Measurements from ENCODE around the gene MAJIN.
A peak's percentile ranks its signal among the peaks of the same experiment; 100 is the strongest.
"Not testable (repeated sequence)": the region's sequence is repeated elsewhere in the genome, so short reads cannot be mapped to it uniquely, and the experiment has no call there.

The MAJIN gene

DNA sequence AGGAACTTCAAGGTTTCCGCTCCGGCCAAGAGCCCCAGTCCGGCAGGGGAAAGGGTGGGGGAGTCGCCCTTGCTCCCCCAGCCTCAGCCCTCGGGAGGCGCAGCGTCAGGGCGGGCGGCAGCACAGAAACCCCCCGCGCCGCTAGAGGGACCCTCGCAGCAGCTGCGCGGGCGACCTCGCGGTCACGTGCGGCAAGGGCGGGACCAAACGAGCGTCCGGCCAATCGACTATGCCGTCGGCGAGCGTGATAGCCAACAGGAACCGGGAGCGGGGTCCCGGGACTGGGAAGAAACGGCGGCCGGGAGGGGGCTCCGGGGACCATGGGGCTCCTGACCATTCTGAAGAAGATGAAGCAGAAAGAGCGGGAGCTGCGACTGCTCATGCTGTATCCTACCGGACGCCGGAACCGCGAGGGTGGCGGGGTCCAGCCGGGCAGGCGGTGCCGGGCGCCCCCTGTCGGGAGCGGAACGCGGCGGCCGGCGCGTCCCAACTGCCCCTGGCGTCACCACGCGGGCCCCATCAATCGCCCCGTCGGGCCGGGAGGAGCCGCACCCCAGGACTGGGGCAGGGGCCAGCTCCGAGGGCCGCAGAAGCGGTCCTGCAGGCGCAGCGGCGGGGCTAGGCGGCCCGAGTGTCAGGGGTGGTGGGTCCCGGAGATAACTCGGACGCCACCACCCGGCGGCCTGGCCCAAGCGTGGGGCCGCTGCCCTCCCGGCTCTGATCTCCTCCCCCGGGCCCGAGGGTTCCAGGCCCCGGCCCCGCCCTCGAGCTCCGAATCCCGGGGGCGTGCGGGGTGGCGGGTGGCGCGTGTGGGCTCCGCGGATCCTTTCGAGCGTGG, 42.2 kb upstream of the MAJIN start, which contains the start of gene ARL2:
TSS of gene ARL2 (plus strand) at position 273 of the 838 bp plus-strand sequence. CDS start at position 321, 48 bp downstream.
- TF ChIP-seq, protein P1, sequence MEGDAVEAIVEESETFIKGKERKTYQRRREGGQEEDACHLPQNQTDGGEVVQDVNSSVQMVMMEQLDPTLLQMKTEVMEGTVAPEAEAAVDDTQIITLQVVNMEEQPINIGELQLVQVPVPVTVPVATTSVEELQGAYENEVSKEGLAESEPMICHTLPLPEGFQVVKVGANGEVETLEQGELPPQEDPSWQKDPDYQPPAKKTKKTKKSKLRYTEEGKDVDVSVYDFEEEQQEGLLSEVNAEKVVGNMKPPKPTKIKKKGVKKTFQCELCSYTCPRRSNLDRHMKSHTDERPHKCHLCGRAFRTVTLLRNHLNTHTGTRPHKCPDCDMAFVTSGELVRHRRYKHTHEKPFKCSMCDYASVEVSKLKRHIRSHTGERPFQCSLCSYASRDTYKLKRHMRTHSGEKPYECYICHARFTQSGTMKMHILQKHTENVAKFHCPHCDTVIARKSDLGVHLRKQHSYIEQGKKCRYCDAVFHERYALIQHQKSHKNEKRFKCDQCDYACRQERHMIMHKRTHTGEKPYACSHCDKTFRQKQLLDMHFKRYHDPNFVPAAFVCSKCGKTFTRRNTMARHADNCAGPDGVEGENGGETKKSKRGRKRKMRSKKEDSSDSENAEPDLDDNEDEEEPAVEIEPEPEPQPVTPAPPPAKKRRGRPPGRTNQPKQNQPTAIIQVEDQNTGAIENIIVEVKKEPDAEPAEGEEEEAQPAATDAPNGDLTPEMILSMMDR (IDR thresholded peaks at IDR 0.05; ENCODE audit: low read depth, low read length): peak; percentile 30
- peak; percentile 71 for DNase-seq (ENCODE audit: extremely low read depth, low read depth)

DNA sequence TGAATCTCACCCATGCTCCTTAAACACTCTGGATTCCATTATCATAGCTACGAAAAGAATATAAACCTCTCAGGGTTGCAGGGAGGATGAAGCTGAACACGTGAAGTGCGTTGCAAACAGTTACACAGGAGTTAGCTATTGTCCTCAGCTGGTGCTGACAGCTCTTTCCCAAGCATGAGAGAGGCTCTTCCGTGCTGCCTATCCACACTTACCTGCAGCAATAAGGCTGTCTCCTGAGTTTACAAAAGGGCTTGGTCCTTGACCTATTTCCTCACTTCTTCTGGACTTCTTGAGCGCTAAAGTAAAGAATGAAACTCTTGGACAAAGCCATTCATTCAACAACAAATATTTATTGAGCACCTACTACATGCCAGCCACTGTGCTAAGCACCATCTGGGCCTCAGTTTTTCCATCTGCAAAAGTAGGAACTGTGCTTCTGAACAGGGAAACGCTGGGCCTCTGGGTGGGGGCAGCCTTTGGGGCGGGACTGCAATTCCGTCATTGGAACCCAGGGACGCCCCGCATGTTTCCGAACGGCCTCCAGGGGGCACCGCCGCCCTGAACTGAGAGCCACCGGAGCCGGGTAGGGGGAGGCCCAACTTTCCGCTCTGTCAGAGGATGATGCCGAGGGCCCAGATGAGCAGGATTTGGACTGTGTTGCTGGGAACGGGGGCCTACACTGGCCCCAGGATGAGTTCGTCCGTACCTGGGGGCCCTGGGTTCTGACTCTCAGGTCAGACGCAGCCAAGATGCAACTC, 41.4 kb upstream of the MAJIN start:
- DNase-seq (ENCODE audit: extremely low read depth, low read depth): peak; percentile 68
- TF ChIP-seq, protein P1 (IDR thresholded peaks at IDR 0.05; ENCODE audit: low read depth, low read length): peak; percentile 74

DNA sequence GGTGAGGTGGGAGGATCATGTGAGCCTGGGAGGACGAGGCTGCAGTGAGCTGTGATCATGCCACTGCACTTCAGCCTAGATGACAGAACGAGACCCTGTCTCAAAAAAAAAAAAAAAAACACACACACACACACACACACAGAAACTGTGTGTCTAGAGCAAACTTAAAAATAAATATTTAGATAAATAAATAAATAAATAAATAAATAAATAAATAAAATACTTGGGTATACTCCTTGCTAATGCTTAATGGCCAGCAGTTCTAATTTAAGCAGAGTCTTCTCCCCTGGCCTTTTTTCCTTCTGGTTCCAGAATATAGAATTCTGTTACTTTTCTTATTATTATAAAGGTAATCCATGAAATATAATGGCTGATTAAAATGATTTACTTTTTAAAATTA, 37.0 kb upstream of the MAJIN start:
- DNase-seq (ENCODE audit: extremely low read depth, low read depth): no peak

DNA sequence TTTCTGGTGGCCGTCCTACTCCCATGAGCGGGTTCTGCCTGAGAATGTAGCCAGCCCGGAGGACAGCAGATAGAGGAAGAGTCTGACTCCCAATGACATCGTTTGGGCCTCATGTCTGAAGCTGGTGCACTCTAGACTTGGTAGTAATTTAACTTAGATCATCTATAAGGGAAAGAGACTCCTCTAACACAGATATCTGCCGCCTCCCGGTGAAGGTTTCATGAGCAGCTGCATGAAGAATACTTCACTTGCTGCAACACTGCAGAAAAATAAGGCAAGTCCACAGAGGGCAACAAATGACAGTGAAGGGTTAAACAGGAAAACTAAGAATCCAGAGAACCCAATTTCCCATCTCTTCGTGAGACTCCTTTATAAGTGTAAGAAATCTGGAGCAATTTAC, 36.1 kb upstream of the MAJIN start:
- DNase-seq (ENCODE audit: extremely low read depth, low read depth): no peak
- TF ChIP-seq, protein P1 (IDR thresholded peaks at IDR 0.05; ENCODE audit: low read depth, low read length): no peak

More for the DNA sequence above, 37.0 kb upstream of the MAJIN start:
- TF ChIP-seq, protein P1 (IDR thresholded peaks at IDR 0.05; ENCODE audit: low read depth, low read length): no peak

DNA sequence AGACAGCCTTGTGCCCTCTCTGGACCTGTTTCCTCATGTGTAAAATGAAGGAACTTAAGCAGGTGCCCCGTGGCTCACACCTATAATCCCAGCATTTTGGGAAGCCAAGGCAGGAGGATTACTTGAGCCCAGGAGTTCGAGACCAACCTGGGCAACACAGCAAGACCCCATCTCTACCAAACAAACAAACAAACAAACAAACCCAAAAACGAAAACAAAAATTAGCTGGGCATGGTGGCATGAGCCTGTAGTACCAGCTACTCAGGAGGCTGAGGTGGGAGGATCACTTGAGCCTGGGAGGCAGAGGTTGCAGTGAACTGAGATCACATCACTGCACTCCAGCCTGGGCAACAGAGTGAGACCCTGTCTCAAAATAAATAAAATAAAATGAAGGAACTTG, 32.1 kb upstream of the MAJIN start:
- not testable (repeated sequence) for DNase-seq (ENCODE audit: extremely low read depth, low read depth)

DNA sequence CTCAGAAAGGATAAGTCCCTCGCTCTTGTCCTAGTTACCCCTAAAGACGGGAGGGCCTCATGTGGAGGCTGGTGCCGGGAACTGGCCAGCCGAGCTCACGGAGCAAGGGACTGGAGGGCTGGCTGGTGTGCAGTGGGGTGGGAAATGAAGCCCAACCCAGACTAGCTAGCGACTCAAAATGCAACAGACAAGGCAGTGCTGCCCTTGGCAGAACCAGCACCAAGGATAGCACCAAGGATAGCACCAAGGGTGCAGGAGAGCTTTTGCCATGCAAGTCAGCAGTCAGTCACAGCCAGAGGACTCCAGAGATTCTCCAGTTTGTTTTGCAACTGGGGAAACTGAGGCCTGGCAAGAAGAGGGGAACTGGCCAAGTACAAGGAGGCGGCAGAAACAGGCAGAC, 31.4 kb upstream of the MAJIN start:
- TF ChIP-seq, protein P1 (IDR thresholded peaks at IDR 0.05; ENCODE audit: low read depth, low read length): no peak
- no peak for DNase-seq (ENCODE audit: extremely low read depth, low read depth)

DNA sequence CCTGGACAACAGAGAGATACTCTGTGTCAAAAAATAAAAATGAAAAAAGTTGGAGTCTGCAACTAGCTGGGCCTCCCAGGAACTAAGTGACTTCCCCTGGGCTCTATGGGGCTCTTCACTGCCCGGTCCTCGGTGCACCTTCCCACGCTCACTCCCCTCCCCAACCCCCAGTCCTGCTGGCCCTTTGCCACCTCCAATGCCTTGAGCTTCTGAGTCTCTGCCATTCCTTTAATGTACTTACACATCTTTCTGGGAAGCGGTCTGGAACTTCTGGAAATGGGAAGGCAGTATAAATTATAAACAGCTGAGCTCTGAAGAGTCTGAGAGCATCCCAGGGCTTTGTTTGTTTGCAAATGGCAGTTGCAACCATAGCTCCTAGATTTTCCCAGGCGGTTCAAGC, 30.8 kb upstream of the MAJIN start:
- no peak for DNase-seq (ENCODE audit: extremely low read depth, low read depth)
- TF ChIP-seq, protein P1 (IDR thresholded peaks at IDR 0.05; ENCODE audit: low read depth, low read length): no peak
